K562 (cell line): ENCODE data around the gene UQCC2. TPM values are rescaled to one million over a fixed set of nuclear protein-coding genes. Genes with fewer than 3 reads are reported as not detected.

ENCODE experiments used
- DNMT1 ChIP-seq: fragments of 450-650 bp; IDR thresholded peaks from 2 replicates; pipeline ENCODE4 v1.6.1; 2016; ENCODE audit warnings: antibody characterized with exemption, mild to moderate bottlenecking
- MCM2 ChIP-seq: fragments of 450-650 bp; IDR thresholded peaks from 2 replicates; pipeline ENCODE4 v1.6.1; 2017; ENCODE audit warnings: low read depth, mild to moderate bottlenecking
- polyA plus RNA-seq, 8 experiments: library from polyadenylated mRNA; depleted of rRNA in 4 of 8; stranded (reverse) in 5 of 8; unstranded in 3 of 8; fragments of >200 nt; fragmentation: Nextera tagmentation in 2 of 8; fragmentation: Illumina TruSeq in 1 of 8; extraction: Ambion mirVana in 2 of 8; extraction: Trizol in 1 of 8; gene quantifications; 2 replicates each; pipeline versions ENCODE4 v1.2.1 to v1.2.3, GENCODE V29; 2011 to 2014; ENCODE audit warnings: inconsistent platforms in 1 of 8, missing spikeins in 1 of 8
- total RNA-seq, 7 experiments: library from RNA; depleted of rRNA in 6 of 7; stranded (reverse); fragments of >200 nt in 6 of 7; fragmentation: Illumina TruSeq in 2 of 7; extraction: Trizol in 2 of 7; gene quantifications; 2 replicates each; pipeline versions ENCODE4 v1.2.1 to v1.2.3, GENCODE V29; 2011 to 2021; ENCODE audit warnings: low replicate concordance in 1 of 7
- TF ChIP-seq, protein P1 (sequence below): sonication (generic); formaldehyde crosslinking; IDR thresholded peaks from 2 replicates; pipeline ENCODE4 v1.9.0; 2022; ENCODE audit warnings: mild to moderate bottlenecking, missing genetic modification reagents
- TF ChIP-seq, protein P2 (sequence below): fragments of 150-350 bp; IDR thresholded peaks from 2 replicates; pipeline ENCODE4 v1.6.1; 2014; ENCODE audit warnings: low read depth, mild to moderate bottlenecking, low read length, borderline replicate concordance
- TF ChIP-seq, protein P3 (sequence below): fragments of 450-650 bp; conservative IDR thresholded peaks from 2 replicates; pipeline ENCODE4 v1.6.1; 2016; ENCODE audit warnings: missing genetic modification characterization, low read depth, mild to moderate bottlenecking, control low read depth, missing compliant biosample characterization

UQCC2 gene
- total and polyA plus RNA-seq, 9 of the 15 experiments (the other 6 are each of a cell fraction or from before 2014, with no cell fraction given), result 58.5 to 927 (median 158) TPM

DNA sequence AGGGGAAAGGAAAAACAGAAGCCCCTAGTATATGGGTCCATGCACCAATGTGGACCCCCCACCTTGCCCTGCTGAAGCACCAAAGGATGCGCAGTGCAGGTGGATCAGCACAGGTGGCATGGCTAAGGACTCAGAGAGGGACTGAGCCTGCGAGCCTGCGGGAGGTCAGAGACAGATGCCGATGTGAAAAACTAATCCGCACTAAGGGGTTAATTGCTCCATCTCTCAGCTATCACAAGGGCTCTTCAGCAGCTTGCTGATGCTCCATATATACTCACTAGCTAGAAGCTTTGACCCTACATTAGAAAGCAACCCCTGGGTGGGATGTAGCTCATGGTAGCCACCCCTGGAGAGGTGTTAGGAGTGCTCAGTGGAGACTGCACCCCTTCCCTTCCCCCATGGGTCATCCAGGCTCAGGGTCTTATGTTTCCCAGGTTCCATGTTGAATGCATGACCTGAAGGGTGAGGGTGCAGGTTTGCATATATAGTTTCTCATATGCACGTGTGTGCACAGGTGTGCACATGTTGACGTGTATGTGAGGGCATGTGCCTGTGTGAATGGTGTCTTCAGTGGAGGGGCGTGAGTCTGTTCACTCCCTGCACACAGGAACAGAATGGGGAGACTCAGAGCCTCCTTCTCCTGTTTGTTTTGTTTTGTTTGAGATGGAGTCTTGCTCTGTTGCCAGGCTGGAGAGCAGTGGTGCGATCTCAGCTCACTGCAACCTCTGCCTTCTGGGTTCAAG lies 48.6 kb upstream of the UQCC2 start (continued):
- TF ChIP-seq, protein P1, sequence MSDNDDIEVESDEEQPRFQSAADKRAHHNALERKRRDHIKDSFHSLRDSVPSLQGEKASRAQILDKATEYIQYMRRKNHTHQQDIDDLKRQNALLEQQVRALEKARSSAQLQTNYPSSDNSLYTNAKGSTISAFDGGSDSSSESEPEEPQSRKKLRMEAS (CRISPR knock-in tag), result no peak
- no peak for TF ChIP-seq MCM2
- TF ChIP-seq DNMT1, result no peak
- TF ChIP-seq, protein P2, sequence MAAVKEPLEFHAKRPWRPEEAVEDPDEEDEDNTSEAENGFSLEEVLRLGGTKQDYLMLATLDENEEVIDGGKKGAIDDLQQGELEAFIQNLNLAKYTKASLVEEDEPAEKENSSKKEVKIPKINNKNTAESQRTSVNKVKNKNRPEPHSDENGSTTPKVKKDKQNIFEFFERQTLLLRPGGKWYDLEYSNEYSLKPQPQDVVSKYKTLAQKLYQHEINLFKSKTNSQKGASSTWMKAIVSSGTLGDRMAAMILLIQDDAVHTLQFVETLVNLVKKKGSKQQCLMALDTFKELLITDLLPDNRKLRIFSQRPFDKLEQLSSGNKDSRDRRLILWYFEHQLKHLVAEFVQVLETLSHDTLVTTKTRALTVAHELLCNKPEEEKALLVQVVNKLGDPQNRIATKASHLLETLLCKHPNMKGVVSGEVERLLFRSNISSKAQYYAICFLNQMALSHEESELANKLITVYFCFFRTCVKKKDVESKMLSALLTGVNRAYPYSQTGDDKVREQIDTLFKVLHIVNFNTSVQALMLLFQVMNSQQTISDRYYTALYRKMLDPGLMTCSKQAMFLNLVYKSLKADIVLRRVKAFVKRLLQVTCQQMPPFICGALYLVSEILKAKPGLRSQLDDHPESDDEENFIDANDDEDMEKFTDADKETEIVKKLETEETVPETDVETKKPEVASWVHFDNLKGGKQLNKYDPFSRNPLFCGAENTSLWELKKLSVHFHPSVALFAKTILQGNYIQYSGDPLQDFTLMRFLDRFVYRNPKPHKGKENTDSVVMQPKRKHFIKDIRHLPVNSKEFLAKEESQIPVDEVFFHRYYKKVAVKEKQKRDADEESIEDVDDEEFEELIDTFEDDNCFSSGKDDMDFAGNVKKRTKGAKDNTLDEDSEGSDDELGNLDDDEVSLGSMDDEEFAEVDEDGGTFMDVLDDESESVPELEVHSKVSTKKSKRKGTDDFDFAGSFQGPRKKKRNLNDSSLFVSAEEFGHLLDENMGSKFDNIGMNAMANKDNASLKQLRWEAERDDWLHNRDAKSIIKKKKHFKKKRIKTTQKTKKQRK, result no peak
- TF ChIP-seq, protein P3, sequence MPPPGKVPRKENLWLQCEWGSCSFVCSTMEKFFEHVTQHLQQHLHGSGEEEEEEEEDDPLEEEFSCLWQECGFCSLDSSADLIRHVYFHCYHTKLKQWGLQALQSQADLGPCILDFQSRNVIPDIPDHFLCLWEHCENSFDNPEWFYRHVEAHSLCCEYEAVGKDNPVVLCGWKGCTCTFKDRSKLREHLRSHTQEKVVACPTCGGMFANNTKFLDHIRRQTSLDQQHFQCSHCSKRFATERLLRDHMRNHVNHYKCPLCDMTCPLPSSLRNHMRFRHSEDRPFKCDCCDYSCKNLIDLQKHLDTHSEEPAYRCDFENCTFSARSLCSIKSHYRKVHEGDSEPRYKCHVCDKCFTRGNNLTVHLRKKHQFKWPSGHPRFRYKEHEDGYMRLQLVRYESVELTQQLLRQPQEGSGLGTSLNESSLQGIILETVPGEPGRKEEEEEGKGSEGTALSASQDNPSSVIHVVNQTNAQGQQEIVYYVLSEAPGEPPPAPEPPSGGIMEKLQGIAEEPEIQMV (tag), result no peak
